Measurements from ENCODE around the gene LIMCH1.

Gene LIMCH1

GRCh38 chr4:41573502-41574001 is 35.6 kb downstream of the LIMCH1 start:
- H3K4me3 ChIP-seq = no peak overlapping the region
- DNase-seq (ENCODE audit: low spot score) = no peak
- no peak overlapping the region for H3K27ac ChIP-seq
- TF ChIP-seq CTCF (IDR thresholded peaks at IDR 0.05) = no peak

- DNase-seq (ENCODE audit: low spot score) = no peak
- Histone ChIP-seq H3K27ac (peak overlapping the region in 1 of 2 donors; percentile 25), H3K4me3 (no peak overlapping the region)
- no peak for TF ChIP-seq CTCF (IDR thresholded peaks at IDR 0.05)
These were observed 37.2 kb downstream of the LIMCH1 start for GRCh38 chr4:41575207-41575606.

GRCh38 chr4:41575665-41576064 is 37.7 kb downstream of the LIMCH1 start:
- no peak for TF ChIP-seq CTCF (IDR thresholded peaks at IDR 0.05)
- Histone ChIP-seq H3K27ac (peak overlapping the region in 1 of 2 donors; percentile 31), H3K4me3 (no peak overlapping the region)
- DNase-seq (ENCODE audit: low spot score) = no peak

GRCh38 chr4:41579043-41579442 is 41.1 kb downstream of the LIMCH1 start:
- no peak overlapping the region for H3K4me3 ChIP-seq
- no peak for DNase-seq (ENCODE audit: low spot score)
- TF ChIP-seq CTCF (IDR thresholded peaks at IDR 0.05) = no peak
- no peak overlapping the region for H3K27ac ChIP-seq

GRCh38 chr4:41579526-41579925 is 41.6 kb downstream of the LIMCH1 start:
- no peak for TF ChIP-seq CTCF (IDR thresholded peaks at IDR 0.05)
- Histone ChIP-seq H3K27ac (no peak overlapping the region), H3K4me3 (no peak overlapping the region)
- no peak for DNase-seq (ENCODE audit: low spot score)

- no peak for TF ChIP-seq CTCF (IDR thresholded peaks at IDR 0.05)
- DNase-seq (ENCODE audit: low spot score) = no peak
- H3K4me3 ChIP-seq = no peak overlapping the region
- H3K27ac ChIP-seq = no peak overlapping the region
These were observed 42.0 kb downstream of the LIMCH1 start for GRCh38 chr4:41580007-41580406.

- no peak for DNase-seq (ENCODE audit: low spot score)
- no peak for TF ChIP-seq CTCF (IDR thresholded peaks at IDR 0.05)
- H3K4me3 ChIP-seq = no peak overlapping the region
- H3K27ac ChIP-seq = no peak overlapping the region
These were observed 48.8 kb downstream of the LIMCH1 start for GRCh38 chr4:41586675-41587225.
